Activated T-helper 17 cell treated with anti-CD3 and anti-CD28 coated beads, Interleukin-2, amount 50 U/mL, for 72 hours (primary cell): Measurements from ENCODE around the gene KLHDC2. TPM values are rescaled to one million over a fixed set of nuclear protein-coding genes. Genes with fewer than 3 reads are reported as not detected.
A peak's percentile ranks its signal among the peaks of the same experiment; 100 is the strongest.
"Not testable (repeated sequence)": the region's sequence is repeated elsewhere in the genome, so short reads cannot be mapped to it uniquely, and the experiment has no call there.

ENCODE experiments used
- ATAC-seq: fragments of 150-1000 bp; cut with Tn5 transposase; replicated peaks from 2 replicates; pipeline ENCODE4 v1.10.0; 2021; ENCODE audit warnings: mild to moderate bottlenecking, moderate library complexity
- H3K27ac Mint-ChIP-seq: one replicate; pipeline ENCODE4 v1.8.0; 2022; ENCODE audit warnings: mixed read lengths
- H3K27me3 Mint-ChIP-seq: one replicate; pipeline ENCODE4 v1.8.0; 2022; ENCODE audit warnings: mixed read lengths
- H3K36me3 Mint-ChIP-seq: one replicate; pipeline ENCODE4 v1.8.0; 2022; ENCODE audit warnings: low read depth, mild to moderate bottlenecking, mixed read lengths
- H3K4me1 Mint-ChIP-seq: one replicate; pipeline ENCODE4 v1.8.0; 2022; ENCODE audit warnings: mixed read lengths
- H3K4me3 Mint-ChIP-seq: one replicate; pipeline ENCODE4 v1.8.0; 2022; ENCODE audit warnings: mild to moderate bottlenecking, mixed read lengths
- H3K9me3 Mint-ChIP-seq: one replicate; pipeline ENCODE4 v1.8.0; 2022; ENCODE audit warnings: mixed read lengths
- total RNA-seq, 2 donors: library from RNA; stranded (reverse); gene quantifications; one replicate each; pipeline ENCODE4 v1.2.3, GENCODE V29; 2022

Gene KLHDC2
- total RNA-seq = 10 to 100 TPM; 14.4 to 22.5 TPM

GRCh38 chr14:49767571-49768300 lies at the start of gene KLHDC2:
Gene KLHDC2 (plus strand): TSS chr14:49768153. CDS start chr14:49768469, 316 bp downstream.
- Mint-ChIP-seq H3K4me3 (peak within 1 kb of the TSS; percentile 91), H3K27ac (peak within 1 kb of the TSS; percentile 98), H3K27me3 (no peaks in the 10 kb centered on the region), H3K36me3 (peaks cover 9% of the 10 kb centered on the region), H3K9me3 (no peaks in the 10 kb centered on the region), H3K4me1 (peaks cover 4% of the 10 kb centered on the region)
- ATAC-seq = peak; percentile 85

GRCh38 chr14:49720744-49721143 lies 47.2 kb upstream of the KLHDC2 start:
- Mint-ChIP-seq H3K9me3 (no peaks in the 10 kb centered on the region), H3K27ac (no peak overlapping the region), H3K4me1 (no peaks in the 10 kb centered on the region), H3K36me3 (peaks cover 32% of the 10 kb centered on the region), H3K4me3 (no peak overlapping the region), H3K27me3 (no peaks in the 10 kb centered on the region)
- ATAC-seq = no peak

- H3K9me3 Mint-ChIP-seq, H3K4me3 Mint-ChIP-seq, ATAC-seq, H3K27me3 Mint-ChIP-seq, H3K27ac Mint-ChIP-seq, H3K4me1 Mint-ChIP-seq: not testable (repeated sequence)
- peaks cover 32% of the 10 kb centered on the region for H3K36me3 Mint-ChIP-seq
Observed at GRCh38 chr14:49721733-49722435, 46.1 kb upstream of the KLHDC2 start.

GRCh38 chr14:49727171-49727570 lies 40.8 kb upstream of the KLHDC2 start:
- ATAC-seq = no peak
- no peaks in the 10 kb centered on the region for H3K27me3 Mint-ChIP-seq

GRCh38 chr14:49732896-49733295 lies 35.1 kb upstream of the KLHDC2 start:
- Mint-ChIP-seq H3K4me3 (no peak overlapping the region), H3K36me3 (peaks cover 8% of the 10 kb centered on the region)

More at GRCh38 chr14:49727171-49727570, 40.8 kb upstream of the KLHDC2 start:
- no peak overlapping the region for H3K27ac Mint-ChIP-seq
- peaks cover 11% of the 10 kb centered on the region for H3K36me3 Mint-ChIP-seq
- H3K4me1 Mint-ChIP-seq = no peaks in the 10 kb centered on the region
- H3K4me3 Mint-ChIP-seq = no peak overlapping the region
- no peaks in the 10 kb centered on the region for H3K9me3 Mint-ChIP-seq

GRCh38 chr14:49733836-49734235 lies 34.1 kb upstream of the KLHDC2 start:
- Mint-ChIP-seq H3K9me3 (no peaks in the 10 kb centered on the region), H3K36me3 (peaks cover 6% of the 10 kb centered on the region), H3K4me1 (no peaks in the 10 kb centered on the region), H3K27ac (no peak overlapping the region), H3K4me3 (no peak overlapping the region), H3K27me3 (no peaks in the 10 kb centered on the region)
- no peak for ATAC-seq

More at GRCh38 chr14:49732896-49733295, 35.1 kb upstream of the KLHDC2 start:
- Mint-ChIP-seq H3K27me3 (no peaks in the 10 kb centered on the region), H3K4me1 (no peaks in the 10 kb centered on the region), H3K27ac (no peak overlapping the region), H3K9me3 (no peaks in the 10 kb centered on the region)
- ATAC-seq = no peak

- H3K27me3 Mint-ChIP-seq, H3K4me1 Mint-ChIP-seq, H3K27ac Mint-ChIP-seq, H3K36me3 Mint-ChIP-seq, ATAC-seq, H3K9me3 Mint-ChIP-seq, H3K4me3 Mint-ChIP-seq: not testable (repeated sequence)
Observed at GRCh38 chr14:49735669-49736068, 32.3 kb upstream of the KLHDC2 start.

GRCh38 chr14:49745191-49745590 lies 22.8 kb upstream of the KLHDC2 start:
- H3K9me3 Mint-ChIP-seq = no peaks in the 10 kb centered on the region
- H3K4me1 Mint-ChIP-seq = no peaks in the 10 kb centered on the region
- H3K4me3 Mint-ChIP-seq = no peak overlapping the region
- H3K36me3 Mint-ChIP-seq = no peaks in the 10 kb centered on the region
- ATAC-seq = no peak
- H3K27me3 Mint-ChIP-seq = no peaks in the 10 kb centered on the region
- H3K27ac Mint-ChIP-seq = no peak overlapping the region

- H3K27ac Mint-ChIP-seq, ATAC-seq, H3K4me3 Mint-ChIP-seq, H3K36me3 Mint-ChIP-seq, H3K9me3 Mint-ChIP-seq, H3K27me3 Mint-ChIP-seq, H3K4me1 Mint-ChIP-seq: not testable (repeated sequence)
Observed at GRCh38 chr14:49746476-49746875, 21.5 kb upstream of the KLHDC2 start.

GRCh38 chr14:49754570-49755097 lies 13.3 kb upstream of the KLHDC2 start:
- Mint-ChIP-seq H3K4me1 (no peaks in the 10 kb centered on the region), H3K27me3 (no peaks in the 10 kb centered on the region), H3K36me3 (no peaks in the 10 kb centered on the region), H3K4me3 (no peak overlapping the region), H3K9me3 (no peaks in the 10 kb centered on the region), H3K27ac (no peak overlapping the region)
- ATAC-seq = no peak

- H3K27me3 Mint-ChIP-seq = no peaks in the 10 kb centered on the region
- no peak for ATAC-seq
- no peak overlapping the region for H3K27ac Mint-ChIP-seq
- H3K36me3 Mint-ChIP-seq = no peaks in the 10 kb centered on the region
- H3K9me3 Mint-ChIP-seq = no peaks in the 10 kb centered on the region
- H3K4me1 Mint-ChIP-seq = no peaks in the 10 kb centered on the region
- no peak overlapping the region for H3K4me3 Mint-ChIP-seq
Observed at GRCh38 chr14:49755378-49755777, 12.6 kb upstream of the KLHDC2 start.

GRCh38 chr14:49761839-49762551 lies 6.0 kb upstream of the KLHDC2 start:
- H3K9me3 Mint-ChIP-seq = no peaks in the 10 kb centered on the region
- no peaks in the 10 kb centered on the region for H3K27me3 Mint-ChIP-seq
- no peaks in the 10 kb centered on the region for H3K36me3 Mint-ChIP-seq
- H3K4me1 Mint-ChIP-seq = no peaks in the 10 kb centered on the region
- H3K27ac Mint-ChIP-seq = no peak overlapping the region
- ATAC-seq = no peak
- H3K4me3 Mint-ChIP-seq = no peak overlapping the region

- Mint-ChIP-seq H3K27me3 (no peaks in the 10 kb centered on the region), H3K27ac (peak overlapping the region; percentile 98), H3K36me3 (peaks cover 9% of the 10 kb centered on the region), H3K9me3 (no peaks in the 10 kb centered on the region), H3K4me3 (peak overlapping the region; percentile 91), H3K4me1 (peaks cover 4% of the 10 kb centered on the region)
- no peak for ATAC-seq
Observed at GRCh38 chr14:49766839-49767238, 1.1 kb upstream of the KLHDC2 start.

GRCh38 chr14:49767270-49767570 lies 733 bp upstream of the KLHDC2 start:
- H3K36me3 Mint-ChIP-seq = peaks cover 9% of the 10 kb centered on the region
- peaks cover 4% of the 10 kb centered on the region for H3K4me1 Mint-ChIP-seq
- no peaks in the 10 kb centered on the region for H3K27me3 Mint-ChIP-seq
- ATAC-seq = no peak
- peak overlapping the region; percentile 98 for H3K27ac Mint-ChIP-seq
- no peaks in the 10 kb centered on the region for H3K9me3 Mint-ChIP-seq
- peak overlapping the region; percentile 91 for H3K4me3 Mint-ChIP-seq
